ENCODE data around the gene RCBTB1. TPM values are rescaled to one million over a fixed set of nuclear protein-coding genes. Genes with fewer than 3 reads are reported as not detected.

Gene RCBTB1
- total RNA-seq, 1 donor from 2014 or later = 10.1 TPM

DNA sequence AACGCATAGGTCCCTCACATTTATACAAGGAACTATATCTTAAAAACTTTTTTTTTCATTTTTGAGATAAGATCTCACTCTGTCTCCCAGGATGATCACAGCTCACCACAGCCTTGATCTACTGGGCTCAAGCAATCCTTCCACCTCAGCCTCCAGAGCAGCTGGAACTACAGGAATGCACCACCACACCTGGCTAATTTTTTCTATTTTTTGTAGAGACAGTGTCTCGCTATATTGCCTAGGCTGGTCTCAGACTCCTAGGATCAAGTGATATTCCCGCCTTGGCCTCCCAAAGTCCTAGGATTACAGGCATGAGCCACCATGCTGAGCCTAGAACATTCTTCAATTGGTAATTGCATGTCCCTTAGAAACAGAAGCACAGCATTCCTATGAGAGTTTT, 41.7 kb downstream of the RCBTB1 start:
- no peak for TF ChIP-seq POLR2A (IDR thresholded peaks at IDR 0.05)
- no peak for TF ChIP-seq POLR2AphosphoS5 (IDR thresholded peaks at IDR 0.05; ENCODE audit: insufficient read depth in 1 of 2, low read depth in 1 of 2)
- TF ChIP-seq, protein P1, sequence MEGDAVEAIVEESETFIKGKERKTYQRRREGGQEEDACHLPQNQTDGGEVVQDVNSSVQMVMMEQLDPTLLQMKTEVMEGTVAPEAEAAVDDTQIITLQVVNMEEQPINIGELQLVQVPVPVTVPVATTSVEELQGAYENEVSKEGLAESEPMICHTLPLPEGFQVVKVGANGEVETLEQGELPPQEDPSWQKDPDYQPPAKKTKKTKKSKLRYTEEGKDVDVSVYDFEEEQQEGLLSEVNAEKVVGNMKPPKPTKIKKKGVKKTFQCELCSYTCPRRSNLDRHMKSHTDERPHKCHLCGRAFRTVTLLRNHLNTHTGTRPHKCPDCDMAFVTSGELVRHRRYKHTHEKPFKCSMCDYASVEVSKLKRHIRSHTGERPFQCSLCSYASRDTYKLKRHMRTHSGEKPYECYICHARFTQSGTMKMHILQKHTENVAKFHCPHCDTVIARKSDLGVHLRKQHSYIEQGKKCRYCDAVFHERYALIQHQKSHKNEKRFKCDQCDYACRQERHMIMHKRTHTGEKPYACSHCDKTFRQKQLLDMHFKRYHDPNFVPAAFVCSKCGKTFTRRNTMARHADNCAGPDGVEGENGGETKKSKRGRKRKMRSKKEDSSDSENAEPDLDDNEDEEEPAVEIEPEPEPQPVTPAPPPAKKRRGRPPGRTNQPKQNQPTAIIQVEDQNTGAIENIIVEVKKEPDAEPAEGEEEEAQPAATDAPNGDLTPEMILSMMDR (IDR thresholded peaks at IDR 0.05) = no peak
- intact Hi-C loops (cut with DNase I) = no loop called here
- H3K4me1 ChIP-seq = no peaks in the 10 kb centered on the region
- no peak overlapping the region for H3K27ac ChIP-seq
- no peaks in the 10 kb centered on the region for H3K27me3 ChIP-seq
- H3K9me3 ChIP-seq = no peaks in the 10 kb centered on the region
- H3K4me3 ChIP-seq = no peak overlapping the region
- DNase-seq (ENCODE audit: extremely low spot score in 2 of 2) = no peak
- H3K36me3 ChIP-seq = peaks cover 0 to 19% of the 10 kb centered on the region in 2 donors

DNA sequence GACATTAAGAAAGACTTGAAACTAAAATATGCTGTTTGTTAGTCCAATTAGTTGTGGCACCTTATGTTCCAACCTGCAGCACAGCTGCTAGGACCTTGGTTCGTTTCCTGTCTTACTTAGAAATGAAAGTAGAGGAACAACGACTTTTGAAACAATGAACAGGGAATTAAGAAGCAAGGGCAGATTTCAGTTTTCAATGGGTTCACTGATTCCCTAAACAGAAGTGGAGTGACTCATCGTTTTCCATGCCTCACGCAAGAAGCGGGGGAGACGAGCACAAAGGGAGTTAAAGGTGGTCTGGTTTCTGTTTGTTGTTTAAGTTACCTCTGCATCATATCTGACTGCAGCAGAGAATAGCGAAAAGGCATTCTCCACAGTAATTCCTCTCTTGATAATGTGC, 44.8 kb downstream of the RCBTB1 start:
- Histone ChIP-seq H3K4me1 (no peaks in the 10 kb centered on the region), H3K4me3 (peak overlapping the region in 1 of 2 donors; percentile 20), H3K9me3 (no peaks in the 10 kb centered on the region), H3K36me3 (peaks cover 0 to 14% of the 10 kb centered on the region in 2 donors), H3K27me3 (no peaks in the 10 kb centered on the region), H3K27ac (no peak overlapping the region)
- intact Hi-C loops (cut with DNase I) = no loop called here
- TF ChIP-seq, protein P1 (IDR thresholded peaks at IDR 0.05) = no peak
- TF ChIP-seq POLR2AphosphoS5 (IDR thresholded peaks at IDR 0.05; ENCODE audit: insufficient read depth in 1 of 2, low read depth in 1 of 2) (no peak), POLR2A (IDR thresholded peaks at IDR 0.05) (no peak)
- DNase-seq (ENCODE audit: extremely low spot score in 2 of 2) = no peak

DNA sequence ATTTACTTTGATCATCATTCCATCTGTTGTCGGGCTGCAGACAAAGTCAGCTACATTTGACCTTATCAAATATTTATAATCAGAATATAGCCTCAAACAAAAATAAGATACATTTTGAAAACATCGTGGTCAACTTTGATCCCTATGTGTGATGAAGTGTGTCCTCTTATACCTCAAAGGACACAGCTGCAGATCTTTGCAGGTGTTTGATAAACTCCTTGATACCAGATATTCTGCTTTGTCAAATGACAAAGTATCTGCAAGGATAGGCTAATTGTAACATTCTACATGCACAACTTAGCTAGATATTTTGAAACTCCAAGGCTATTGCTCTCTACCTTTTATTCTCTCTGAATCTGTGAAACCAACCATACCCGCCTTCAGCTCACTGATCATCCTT, 45.6 kb downstream of the RCBTB1 start:
- Histone ChIP-seq H3K4me3 (no peak overlapping the region), H3K9me3 (no peaks in the 10 kb centered on the region), H3K27ac (no peak overlapping the region), H3K27me3 (no peaks in the 10 kb centered on the region), H3K36me3 (peaks cover 0 to 14% of the 10 kb centered on the region in 2 donors), H3K4me1 (no peaks in the 10 kb centered on the region)
- TF ChIP-seq POLR2A (IDR thresholded peaks at IDR 0.05) (no peak), POLR2AphosphoS5 (IDR thresholded peaks at IDR 0.05; ENCODE audit: insufficient read depth in 1 of 2, low read depth in 1 of 2) (no peak)
- DNase-seq (ENCODE audit: extremely low spot score in 2 of 2) = no peak
- intact Hi-C loops (cut with DNase I) = no loop called here

DNA sequence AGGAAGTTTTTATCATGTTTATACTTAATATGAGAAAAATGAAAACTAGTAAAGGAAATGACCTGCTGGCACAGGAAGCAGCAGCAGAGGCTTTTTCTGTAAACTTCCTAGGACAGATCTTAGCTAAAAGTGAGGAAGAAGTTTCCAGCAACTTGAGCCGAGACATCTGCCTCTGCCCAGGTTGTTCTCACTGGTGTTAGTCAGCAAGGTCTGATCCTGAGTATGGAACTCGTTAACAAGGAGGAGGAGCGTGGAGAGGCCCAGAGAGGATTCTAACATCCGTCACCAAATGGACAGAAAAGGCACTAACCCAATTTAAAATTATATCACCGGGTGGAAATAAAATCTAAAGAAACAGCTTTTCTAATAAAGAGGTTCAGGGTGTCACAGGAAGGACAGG, 46.0 kb downstream of the RCBTB1 start:
- H3K4me3 ChIP-seq = no peak overlapping the region
- intact Hi-C loops (cut with DNase I) = no loop called here
- no peaks in the 10 kb centered on the region for H3K4me1 ChIP-seq
- DNase-seq (ENCODE audit: extremely low spot score in 2 of 2) = no peak
- H3K27me3 ChIP-seq = no peaks in the 10 kb centered on the region
- H3K9me3 ChIP-seq = no peaks in the 10 kb centered on the region
- H3K36me3 ChIP-seq = peaks cover 0 to 14% of the 10 kb centered on the region in 2 donors
- no peak for TF ChIP-seq POLR2AphosphoS5 (IDR thresholded peaks at IDR 0.05; ENCODE audit: insufficient read depth in 1 of 2, low read depth in 1 of 2)
- TF ChIP-seq, protein P1 (IDR thresholded peaks at IDR 0.05) = no peak
- no peak for TF ChIP-seq POLR2A (IDR thresholded peaks at IDR 0.05)
- no peak overlapping the region for H3K27ac ChIP-seq

DNA sequence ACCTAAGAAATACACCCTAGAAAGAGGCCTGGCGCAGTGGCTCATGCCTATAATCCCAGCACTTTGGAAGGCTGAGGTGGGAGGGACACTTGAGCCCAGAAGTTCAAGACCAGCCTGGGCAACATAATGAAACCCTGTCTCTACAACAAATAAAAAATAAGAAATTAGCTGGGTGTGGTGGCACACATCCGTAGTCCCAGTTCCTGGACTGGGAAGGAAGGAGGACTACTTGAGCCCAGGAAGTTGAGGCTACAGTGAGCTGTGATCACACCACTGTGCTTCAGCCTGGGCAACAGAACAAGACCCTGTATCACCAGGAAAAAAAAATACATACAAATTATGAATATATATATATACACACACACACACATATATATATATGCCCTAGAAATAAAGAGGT, 47.0 kb downstream of the RCBTB1 start:
- Histone ChIP-seq H3K9me3 (no peaks in the 10 kb centered on the region), H3K27ac (no peak overlapping the region), H3K4me3 (no peak overlapping the region), H3K4me1 (no peaks in the 10 kb centered on the region), H3K36me3 (peaks cover 0 to 20% of the 10 kb centered on the region in 2 donors), H3K27me3 (no peaks in the 10 kb centered on the region)
- DNase-seq (ENCODE audit: extremely low spot score in 2 of 2) = no peak
- no peak for TF ChIP-seq POLR2A (IDR thresholded peaks at IDR 0.05)
- TF ChIP-seq POLR2AphosphoS5 (IDR thresholded peaks at IDR 0.05; ENCODE audit: insufficient read depth in 1 of 2, low read depth in 1 of 2) = no peak
- TF ChIP-seq, protein P1 (IDR thresholded peaks at IDR 0.05) = no peak
- intact Hi-C loops (cut with DNase I) = no loop called here
